CD4-positive, alpha-beta T cell (primary cell): ENCODE data around the gene MPZL2. TPM values are rescaled to one million over a fixed set of nuclear protein-coding genes. Genes with fewer than 3 reads are reported as not detected.

Source experiments
- ATAC-seq: fragments of 200-7000 bp; cut with Tn5 transposase; one replicate; pipeline ENCODE4 v1.10.0; 2022; ENCODE audit warnings: mild to moderate bottlenecking; ENCODE audit not compliant: poor library complexity
- CTCF ChIA-PET: fragments of 350-600 bp; sonication (Branson Sonifier 250); formaldehyde crosslinking; loops from one replicate; lab custom pipeline; 2021; ENCODE audit warnings: antibody characterized with exemption, inconsistent platforms; lab: Charles Lee
- POLR2A ChIA-PET: fragments of 350-600 bp; sonication (Branson Sonifier 250); formaldehyde crosslinking; loops from one replicate; lab custom pipeline; 2021; ENCODE audit warnings: antibody characterized with exemption, inconsistent platforms; lab: Charles Lee
- DNase-seq, 14 experiments: peaks; one replicate each; pipeline ENCODE4 v3.0.0-alpha.2; 2013 to 2020; ENCODE audit warnings: mixed read lengths in 2 of 14
- H3K27ac ChIP-seq, 2 donors: one replicate each; pipeline versions ENCODE4 v1.5.1 to v1.7.0; 2013; ENCODE audit warnings: low read length in 2 of 2, low read depth in 1 of 2, mild to moderate bottlenecking in 1 of 2
- H3K27me3 ChIP-seq, 2 experiments: 1 replicate in 1 of 2; 2 replicates in 1 of 2; pipeline versions ENCODE4 v1.6.1 to v1.7.0; 2013; ENCODE audit warnings: low read length in 2 of 2, control low read depth in 1 of 2, mild to moderate bottlenecking in 1 of 2, moderate library complexity in 1 of 2; ENCODE audit not compliant: insufficient read depth in 2 of 2, control insufficient read depth in 1 of 2
- H3K36me3 ChIP-seq: one replicate; pipeline ENCODE4 v1.6.1; 2013; ENCODE audit warnings: low read length, control low read depth; ENCODE audit not compliant: insufficient read depth
- H3K4me1 ChIP-seq: one replicate; pipeline ENCODE4 v1.6.1; 2013; ENCODE audit warnings: low read length, control low read depth; ENCODE audit not compliant: insufficient read depth
- H3K4me3 ChIP-seq: one replicate; pipeline ENCODE4 v1.5.1; 2013; ENCODE audit warnings: mild to moderate bottlenecking, low read length, moderate library complexity
- H3K9me3 ChIP-seq, 2 experiments: 1 replicate in 1 of 2; 2 replicates in 1 of 2; pipeline versions ENCODE4 v1.6.1 to v1.7.0; 2013; ENCODE audit warnings: low read length in 2 of 2, mild to moderate bottlenecking in 2 of 2, control low read depth in 1 of 2, moderate library complexity in 1 of 2; ENCODE audit not compliant: control insufficient read depth in 1 of 2, insufficient read depth in 1 of 2
- H3K27ac Mint-ChIP-seq: one replicate; pipeline ENCODE4 v1.8.0; 2020; ENCODE audit warnings: mixed read lengths
- H3K27me3 Mint-ChIP-seq: one replicate; pipeline ENCODE4 v1.8.0; 2021; ENCODE audit warnings: mixed read lengths
- H3K36me3 Mint-ChIP-seq: one replicate; pipeline ENCODE4 v1.8.0; 2021; ENCODE audit warnings: low read depth, mixed read lengths
- H3K4me1 Mint-ChIP-seq: one replicate; pipeline ENCODE4 v1.8.0; 2021; ENCODE audit warnings: low read depth, mixed read lengths
- H3K4me3 Mint-ChIP-seq: one replicate; pipeline ENCODE4 v1.8.0; 2020; ENCODE audit warnings: mild to moderate bottlenecking, mixed read lengths
- H3K9me3 Mint-ChIP-seq: one replicate; pipeline ENCODE4 v1.8.0; 2020; ENCODE audit warnings: mixed read lengths
- CTCF ChIP-seq: fragments of 200-600 bp; IDR thresholded peaks from one replicate; pipeline ENCODE4 v1.8.0; 2022; ENCODE audit warnings: antibody characterized with exemption, mild to moderate bottlenecking
- intact Hi-C, 2 experiments: fragments of 100-400 bp; cut with DNase I in 1 of 2; cut with micrococcal nuclease in 1 of 2; formaldehyde crosslinking; loops; one replicate each; pipeline versions ENCODE4 v1.15.1 to v1.9.0; 2023 to 2025; cut with DNase I, micrococcal nuclease
- total RNA-seq, 174 experiments: library from RNA in 2 of 174; stranded (reverse) in 2 of 174; gene quantifications; one replicate each; pipeline ENCODE4 v1.2.3 and lab custom pipeline; 2021 to 2026

The MPZL2 gene
- total RNA-seq, 2 experiments from 2014 or later: 0.95 to 1.8 TPM

- Histone ChIP-seq H3K4me3 (peak within 1 kb of the TSS; percentile 54), H3K4me1 (peaks cover 78% of the 10 kb centered on the region), H3K27me3 (no peaks in the 10 kb centered on the region), H3K27ac (peak within 1 kb of the TSS; percentile 54 to 84), H3K36me3 (peaks cover 11% of the 10 kb centered on the region), H3K9me3 (no peaks in the 10 kb centered on the region)
- Mint-ChIP-seq H3K36me3 (peaks cover 13% of the 10 kb centered on the region), H3K4me1 (peaks cover 60% of the 10 kb centered on the region), H3K9me3 (no peaks in the 10 kb centered on the region), H3K4me3 (peak within 1 kb of the TSS; percentile 95), H3K27ac (no peak within 1 kb of the TSS), H3K27me3 (no peaks in the 10 kb centered on the region)
- ATAC-seq (peak; percentile 77), DNase-seq (peak; percentile 54 to 88 (median 63))
- intact Hi-C loops: loop anchor here (1.0 to 5.0 kb wide), 5 partner anchors 9 to 118 kb away; partner anchors contain the start of gene CD3D (in 1 of the 2)
- CTCF ChIA-PET: interaction anchor here (0.6 to 5.1 kb wide), 11 partner anchors 9 to 171 kb away, joined by 3 to 24 read pairs (median 4); no protein-coding TSS in a partner anchor
- POLR2A ChIA-PET: interaction anchor here (0.9 to 4.2 kb wide), 32 partner anchors 8 to 236 kb away, joined by 3 to 78 read pairs (median 6); partner anchors contain the start of genes CD3D, CD3E, CD3G and KMT2A
- no peak for TF ChIP-seq CTCF
Observed at GRCh38 chr11:118224511-118225188, 39.4 kb downstream of the MPZL2 start, which contains the start of gene JAML. JAML (minus strand) TSS chr11:118225011; CDS start chr11:118214866, 10,145 bp downstream.

GRCh38 chr11:118223992-118224391 lies 40.1 kb downstream of the MPZL2 start:
- H3K4me1 ChIP-seq: peaks cover 77% of the 10 kb centered on the region
- peak overlapping the region; percentile 54 to 84 for H3K27ac ChIP-seq

More at GRCh38 chr11:118223992-118224391, 40.1 kb downstream of the MPZL2 start:
- H3K4me3 ChIP-seq: peak overlapping the region; percentile 54
- H3K36me3 Mint-ChIP-seq: peaks cover 13% of the 10 kb centered on the region
- ChIA-PET POLR2A (interaction anchor here (0.9 to 4.2 kb wide), 29 partner anchors 8 to 235 kb away, joined by 3 to 78 read pairs (median 7); partner anchors contain the start of genes CD3D, CD3E, CD3G and KMT2A), CTCF (interaction anchor here (0.6 to 5.1 kb wide), 7 partner anchors 8 to 172 kb away, joined by 3 to 24 read pairs (median 4); no protein-coding TSS in a partner anchor)
- ATAC-seq: peak; percentile 30
- peak in 4 of 14 experiments; percentile 46 to 54 (median 48) for DNase-seq
- H3K4me1 Mint-ChIP-seq: peaks cover 66% of the 10 kb centered on the region
- H3K36me3 ChIP-seq: peaks cover 11% of the 10 kb centered on the region
- H3K9me3 ChIP-seq: no peaks in the 10 kb centered on the region
- no peak for TF ChIP-seq CTCF
- H3K27me3 ChIP-seq: no peaks in the 10 kb centered on the region
- H3K27me3 Mint-ChIP-seq: no peaks in the 10 kb centered on the region
- intact Hi-C loops: loop anchor here (1.0 to 5.0 kb wide), 5 partner anchors 9 to 119 kb away; partner anchors contain the start of gene CD3D (in 1 of the 2)
- H3K27ac Mint-ChIP-seq: no peak overlapping the region
- H3K4me3 Mint-ChIP-seq: peak overlapping the region; percentile 95
- no peaks in the 10 kb centered on the region for H3K9me3 Mint-ChIP-seq
